Measurements from ENCODE around the gene ADAR. TPM values are rescaled to one million over a fixed set of nuclear protein-coding genes. Genes with fewer than 3 reads are reported as not detected.

ADAR gene, protein sequence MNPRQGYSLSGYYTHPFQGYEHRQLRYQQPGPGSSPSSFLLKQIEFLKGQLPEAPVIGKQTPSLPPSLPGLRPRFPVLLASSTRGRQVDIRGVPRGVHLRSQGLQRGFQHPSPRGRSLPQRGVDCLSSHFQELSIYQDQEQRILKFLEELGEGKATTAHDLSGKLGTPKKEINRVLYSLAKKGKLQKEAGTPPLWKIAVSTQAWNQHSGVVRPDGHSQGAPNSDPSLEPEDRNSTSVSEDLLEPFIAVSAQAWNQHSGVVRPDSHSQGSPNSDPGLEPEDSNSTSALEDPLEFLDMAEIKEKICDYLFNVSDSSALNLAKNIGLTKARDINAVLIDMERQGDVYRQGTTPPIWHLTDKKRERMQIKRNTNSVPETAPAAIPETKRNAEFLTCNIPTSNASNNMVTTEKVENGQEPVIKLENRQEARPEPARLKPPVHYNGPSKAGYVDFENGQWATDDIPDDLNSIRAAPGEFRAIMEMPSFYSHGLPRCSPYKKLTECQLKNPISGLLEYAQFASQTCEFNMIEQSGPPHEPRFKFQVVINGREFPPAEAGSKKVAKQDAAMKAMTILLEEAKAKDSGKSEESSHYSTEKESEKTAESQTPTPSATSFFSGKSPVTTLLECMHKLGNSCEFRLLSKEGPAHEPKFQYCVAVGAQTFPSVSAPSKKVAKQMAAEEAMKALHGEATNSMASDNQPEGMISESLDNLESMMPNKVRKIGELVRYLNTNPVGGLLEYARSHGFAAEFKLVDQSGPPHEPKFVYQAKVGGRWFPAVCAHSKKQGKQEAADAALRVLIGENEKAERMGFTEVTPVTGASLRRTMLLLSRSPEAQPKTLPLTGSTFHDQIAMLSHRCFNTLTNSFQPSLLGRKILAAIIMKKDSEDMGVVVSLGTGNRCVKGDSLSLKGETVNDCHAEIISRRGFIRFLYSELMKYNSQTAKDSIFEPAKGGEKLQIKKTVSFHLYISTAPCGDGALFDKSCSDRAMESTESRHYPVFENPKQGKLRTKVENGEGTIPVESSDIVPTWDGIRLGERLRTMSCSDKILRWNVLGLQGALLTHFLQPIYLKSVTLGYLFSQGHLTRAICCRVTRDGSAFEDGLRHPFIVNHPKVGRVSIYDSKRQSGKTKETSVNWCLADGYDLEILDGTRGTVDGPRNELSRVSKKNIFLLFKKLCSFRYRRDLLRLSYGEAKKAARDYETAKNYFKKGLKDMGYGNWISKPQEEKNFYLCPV
- 54.6 and 54.8 TPM in 2 replicates for total RNA-seq

DNA sequence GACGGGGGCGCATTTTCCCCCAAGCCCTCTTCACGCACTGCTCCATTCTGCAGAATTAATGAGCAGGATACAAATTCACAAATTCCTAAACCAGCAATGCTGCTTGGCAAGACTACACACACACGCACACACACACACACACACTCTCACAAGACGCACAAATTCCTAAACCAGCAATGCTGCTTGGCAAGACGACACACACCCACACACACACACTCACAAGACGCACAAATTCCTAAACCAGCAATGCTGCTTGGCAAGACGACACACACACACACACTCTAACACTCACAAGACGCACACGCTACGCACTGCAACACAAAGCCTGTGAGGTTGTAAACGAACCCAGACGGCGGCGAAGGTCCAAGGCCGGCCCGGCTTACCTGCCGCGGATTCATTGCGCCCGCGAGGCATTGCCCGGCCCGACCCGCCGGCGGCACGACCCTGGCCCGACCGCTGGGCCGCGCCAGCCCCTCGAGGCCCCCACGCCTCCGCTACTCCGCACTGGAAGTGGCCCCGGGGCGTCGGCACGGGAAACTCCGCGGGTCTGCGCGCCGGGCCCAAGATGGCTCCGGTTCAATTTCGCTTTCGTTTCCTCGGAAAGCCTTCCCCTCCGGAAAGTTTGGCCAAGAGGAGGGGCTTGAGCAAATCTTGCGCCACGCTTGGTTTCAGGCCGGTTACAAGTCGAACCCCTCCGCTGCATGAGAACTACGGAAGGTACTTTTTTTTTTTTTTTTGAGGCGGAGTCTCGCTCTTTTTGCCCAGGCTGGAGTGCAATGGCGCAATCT is at the start of gene ADAR:
Gene ADAR (minus strand): TSS at position 578 of the 788 bp plus-strand sequence. CDS start 180 bp downstream, at position 398.

GRCh38 chr1:154567386-154568156 is 40.4 kb downstream of the ADAR start, which contains the start of gene CHRNB2:
Gene CHRNB2 (plus strand): TSS chr1:154567778. CDS start chr1:154568045, 267 bp downstream.

DNA sequence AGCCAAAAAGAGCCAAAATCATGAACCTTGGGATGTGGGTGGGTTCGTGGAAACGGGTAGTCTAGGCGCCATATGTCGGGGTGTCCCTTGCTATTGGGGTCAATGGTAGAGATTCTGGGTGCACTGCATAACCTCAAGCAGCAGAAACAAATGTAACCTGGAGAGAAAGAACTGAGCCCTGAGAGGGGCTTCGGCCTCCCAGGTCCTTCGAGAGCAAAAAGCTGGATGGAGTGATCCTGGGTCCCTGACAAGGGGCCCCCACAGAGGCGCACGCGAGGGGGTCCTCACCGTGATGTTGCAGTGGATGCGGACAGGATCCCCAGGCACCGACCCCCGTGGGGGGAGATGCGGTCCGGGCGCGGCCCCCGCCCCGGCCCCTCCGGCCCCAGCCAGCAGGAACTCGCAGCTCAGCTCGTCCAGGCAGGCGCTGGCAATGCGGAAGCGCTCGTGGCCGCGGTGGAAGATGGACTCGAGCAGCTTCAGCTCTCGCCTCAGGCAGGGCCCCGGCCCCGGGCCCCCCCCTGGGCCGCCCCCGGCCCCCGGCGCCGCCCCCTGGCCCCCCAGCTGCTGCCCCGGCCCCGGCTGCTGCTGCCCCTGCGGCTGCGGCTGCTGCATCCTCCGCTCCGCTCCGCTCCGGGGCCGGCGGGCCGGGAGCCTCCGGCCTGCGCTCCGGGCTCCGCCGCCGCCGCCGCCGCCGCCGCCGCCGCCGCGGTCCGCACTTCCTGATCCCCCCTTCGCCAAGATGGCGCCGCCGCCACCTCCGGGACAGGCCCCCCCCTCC is 49.9 kb downstream of the ADAR start, which contains the start of gene UBE2Q1:
Gene UBE2Q1 (minus strand): TSS at position 724 of the 781 bp plus-strand sequence. CDS start 109 bp downstream, at position 615.

Other genes starting within 250 kb of the ADAR start
- 4.4 and 11.9 TPM in 2 replicates for gene IL6R, start 202.8 kb downstream of the ADAR start, total RNA-seq
- not detected in 2 replicates for gene TDRD10, start 106.0 kb downstream of the ADAR start, total RNA-seq
- under 0.01 and 0.09 TPM in 2 replicates for gene SHE, start 105.8 kb downstream of the ADAR start, total RNA-seq
- 21.0 and 27.9 TPM in 2 replicates for gene UBE2Q1, start 49.5 kb downstream of the ADAR start, total RNA-seq
- gene CHRNB2, start 40.4 kb downstream of the ADAR start, total RNA-seq, result under 0.01 TPM in 1 of 2 replicates, not detected in the other

Data from smooth muscle cell of bladder (primary cell).